Measurements from ENCODE around the gene WNT2.
"Not testable (repeated sequence)": the region's sequence is repeated elsewhere in the genome, so short reads cannot be mapped to it uniquely, and the experiment has no call there.

WNT2 gene

DNA sequence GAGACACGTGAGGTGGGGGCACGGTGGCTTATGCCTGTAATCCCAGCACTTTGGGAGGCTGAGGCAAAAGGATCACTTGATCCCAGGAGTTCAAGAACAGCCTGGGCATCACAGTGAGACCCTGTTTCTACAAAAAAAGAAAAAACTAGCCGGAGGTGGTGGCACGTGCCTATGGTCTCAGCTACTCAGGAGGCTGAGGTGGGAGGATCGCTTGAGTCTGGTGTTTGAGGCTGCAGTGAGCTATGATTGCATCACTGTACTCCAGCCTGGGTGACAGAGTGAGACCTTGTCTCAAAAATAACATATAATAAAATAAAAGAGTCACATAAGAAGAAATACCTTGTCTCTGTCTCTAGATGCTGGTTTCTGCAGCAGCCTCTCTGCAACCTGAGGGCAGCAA lies 22.4 kb downstream of the WNT2 start:
- DNase-seq, result not testable (repeated sequence)

DNA sequence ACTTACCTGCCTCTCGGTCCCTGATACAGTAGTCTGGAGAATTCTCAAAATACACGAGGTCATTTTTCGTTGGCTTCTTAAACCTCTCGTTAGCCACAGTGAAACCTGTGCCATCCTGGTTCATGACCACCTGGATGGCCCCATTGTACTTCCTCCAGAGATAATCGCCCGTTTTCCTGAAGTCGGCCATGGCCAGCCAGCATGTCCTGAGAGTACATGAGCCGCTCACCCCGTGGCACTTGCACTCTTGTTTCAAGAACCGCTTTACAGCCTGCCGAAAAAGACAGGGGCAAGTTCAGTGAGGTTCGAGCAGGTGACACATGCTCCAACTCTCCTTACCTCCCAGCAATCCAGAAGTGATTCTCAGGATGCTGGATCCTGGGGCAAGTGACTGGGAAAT lies 25.3 kb downstream of the WNT2 start:
- DNase-seq, result no peak

GRCh38 chr7:117296066-117296465 lies 26.8 kb downstream of the WNT2 start:
- DNase-seq, result no peak

DNA sequence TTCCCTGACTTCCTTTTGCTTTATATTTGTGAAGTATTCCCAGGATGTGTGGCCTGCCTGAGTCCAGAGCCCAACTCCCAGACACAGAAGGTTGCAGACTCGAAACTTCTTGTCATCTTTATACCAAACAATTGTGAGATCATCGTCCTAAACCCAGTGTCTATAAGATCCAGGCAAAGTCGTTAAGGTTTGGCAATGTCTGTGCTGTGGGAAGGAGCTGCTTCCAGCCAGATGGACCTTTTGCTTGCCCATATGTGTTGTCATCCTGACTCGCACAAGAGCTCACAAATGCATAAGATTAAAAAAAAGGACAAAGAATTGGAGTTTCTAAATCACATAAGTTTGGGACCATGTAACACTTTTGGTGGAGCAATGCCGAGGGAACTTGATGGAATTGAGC lies 37.0 kb downstream of the WNT2 start:
- no peak for DNase-seq

GRCh38 chr7:117284692-117285091 lies 38.2 kb downstream of the WNT2 start:
- DNase-seq, result no peak

- DNase-seq, result no peak
These were observed 39.1 kb downstream of the WNT2 start for GRCh38 chr7:117283779-117284178.

GRCh38 chr7:117283371-117283770 lies 39.5 kb downstream of the WNT2 start:
- peak; percentile 55 for DNase-seq

GRCh38 chr7:117282239-117282812 lies 40.5 kb downstream of the WNT2 start:
- DNase-seq, result peak; percentile 41

- peak; percentile 41 for DNase-seq
These were observed 41.3 kb downstream of the WNT2 start for GRCh38 chr7:117281562-117281961.

GRCh38 chr7:117279931-117280557 lies 42.8 kb downstream of the WNT2 start:
- no peak for DNase-seq

DNA sequence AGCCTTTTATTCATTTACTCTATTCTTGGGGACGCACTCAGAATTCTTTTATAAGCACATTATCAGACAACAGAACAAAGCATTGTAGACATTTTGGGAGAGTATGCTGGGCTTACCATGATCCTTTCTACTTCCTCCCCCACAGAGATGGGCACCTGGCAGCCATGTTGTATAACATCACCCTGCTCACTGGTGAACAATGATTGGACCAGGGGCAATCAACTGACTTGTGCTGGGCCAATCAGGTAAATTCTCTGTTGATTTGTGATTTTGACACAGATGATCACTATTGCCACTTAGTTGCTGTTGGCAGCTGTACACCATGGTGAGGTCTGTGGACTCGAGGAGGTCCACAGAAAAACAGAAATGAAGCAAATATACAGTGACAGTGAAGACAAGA lies 43.7 kb downstream of the WNT2 start:
- DNase-seq, result no peak

DNA sequence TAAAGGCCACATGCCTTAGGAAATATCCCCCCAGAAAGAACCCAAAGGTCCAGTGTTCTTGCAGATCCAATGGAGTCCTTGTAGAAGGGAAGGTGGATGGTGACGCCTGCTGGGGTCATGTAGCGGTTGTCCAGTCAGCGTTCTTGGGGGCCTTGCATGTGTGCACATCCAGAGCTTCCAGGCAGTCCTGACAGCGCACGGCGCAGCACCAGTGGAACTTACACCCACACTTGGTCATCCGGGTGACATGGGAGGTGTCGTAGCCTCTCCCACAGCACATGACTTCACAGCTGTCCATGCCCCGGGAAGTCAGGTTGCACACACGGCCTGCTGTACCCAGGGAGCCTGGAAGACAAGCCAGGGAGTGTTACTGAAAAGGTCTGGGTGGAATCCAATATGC lies 44.8 kb downstream of the WNT2 start:
- no peak for DNase-seq

- DNase-seq, result no peak
These were observed 45.3 kb downstream of the WNT2 start for GRCh38 chr7:117277576-117277975.

DNA sequence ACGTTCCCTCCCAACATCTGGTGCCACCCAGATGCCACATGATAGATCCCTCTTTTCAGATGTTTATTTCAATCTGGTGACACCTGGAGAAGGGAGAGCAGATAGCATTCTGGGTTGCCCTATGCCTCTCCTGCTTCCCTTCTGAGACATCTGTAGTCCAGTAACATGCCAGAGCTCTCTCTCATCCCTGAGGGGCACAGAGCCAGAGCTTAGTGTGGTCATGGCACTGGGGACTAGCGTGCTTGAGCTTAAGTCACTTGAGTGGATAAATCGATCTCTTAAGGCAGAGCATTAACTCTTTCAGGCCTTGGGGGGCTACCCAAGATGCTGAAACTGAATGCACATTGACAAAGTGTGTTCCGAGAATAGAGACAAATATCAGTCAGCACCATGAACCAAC lies 47.9 kb downstream of the WNT2 start:
- no peak for DNase-seq

- DNase-seq, result no peak
These were observed 49.0 kb downstream of the WNT2 start for GRCh38 chr7:117273814-117274225.

GRCh38 chr7:117273325-117273724 lies 49.5 kb downstream of the WNT2 start:
- no peak for DNase-seq

- no peak for DNase-seq
These were observed 50.7 kb downstream of the WNT2 start for GRCh38 chr7:117272017-117272759.

GRCh38 chr7:117271566-117271965 lies 51.3 kb downstream of the WNT2 start:
- DNase-seq, result no peak

DNA sequence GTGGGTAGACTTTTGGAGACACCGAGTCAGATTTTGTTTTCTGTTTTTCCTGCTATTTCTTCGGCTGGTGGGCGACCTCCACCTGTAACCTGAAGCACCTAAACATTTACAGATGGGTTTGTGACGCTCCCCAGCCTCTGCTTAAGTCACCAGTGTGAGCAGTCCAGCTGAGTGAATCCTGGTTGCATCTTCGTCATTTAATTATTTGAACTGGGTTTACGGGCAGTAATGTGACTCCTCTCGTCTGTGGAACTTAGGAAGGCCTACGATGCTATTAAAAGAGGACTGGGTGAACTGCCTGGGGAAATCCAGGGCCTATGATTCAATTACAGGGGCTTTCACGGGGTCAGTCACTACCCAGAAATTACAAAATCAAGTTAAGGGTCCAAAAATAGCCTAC lies 52.5 kb downstream of the WNT2 start:
- DNase-seq, result no peak

DNA sequence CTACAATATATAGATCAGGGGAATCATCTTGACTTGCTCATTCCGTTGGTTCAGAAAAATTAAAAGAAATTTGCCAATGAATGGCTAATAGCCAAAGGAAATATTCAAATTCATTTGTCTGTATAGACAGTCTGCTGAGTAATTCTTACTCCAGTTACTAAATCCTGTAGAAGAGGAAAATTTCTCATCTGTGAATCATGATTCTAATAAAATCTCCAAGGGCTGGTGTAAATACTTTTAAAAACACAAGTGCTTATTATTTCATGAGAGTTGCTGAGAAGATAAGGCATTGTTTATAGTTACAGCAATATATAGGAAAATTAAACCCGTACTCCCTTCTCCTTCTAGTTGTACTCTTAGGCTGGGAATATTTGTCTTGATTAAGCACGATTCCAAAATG lies 53.0 kb downstream of the WNT2 start:
- peak; percentile 74 for DNase-seq

- DNase-seq, result peak; percentile 79
These were observed 53.4 kb downstream of the WNT2 start for GRCh38 chr7:117269417-117269816.

GRCh38 chr7:117264716-117265115 lies 58.1 kb downstream of the WNT2 start:
- no peak for DNase-seq

GRCh38 chr7:117262546-117262945 lies 60.3 kb downstream of the WNT2 start:
- no peak for DNase-seq

GRCh38 chr7:117259615-117260014 lies 63.2 kb downstream of the WNT2 start:
- DNase-seq, result no peak
